DMS153 treated with DMSO at 0.1 percent for 48 hours (cell line): Measurements from ENCODE around the gene PRIMA1.

ENCODE experiments used
- DNase-seq: peaks from one replicate; lab custom pipeline; 2025; ENCODE audit not compliant: unreplicated experiment; lab: John Stamatoyannopoulos, UW

PRIMA1 gene

DNA sequence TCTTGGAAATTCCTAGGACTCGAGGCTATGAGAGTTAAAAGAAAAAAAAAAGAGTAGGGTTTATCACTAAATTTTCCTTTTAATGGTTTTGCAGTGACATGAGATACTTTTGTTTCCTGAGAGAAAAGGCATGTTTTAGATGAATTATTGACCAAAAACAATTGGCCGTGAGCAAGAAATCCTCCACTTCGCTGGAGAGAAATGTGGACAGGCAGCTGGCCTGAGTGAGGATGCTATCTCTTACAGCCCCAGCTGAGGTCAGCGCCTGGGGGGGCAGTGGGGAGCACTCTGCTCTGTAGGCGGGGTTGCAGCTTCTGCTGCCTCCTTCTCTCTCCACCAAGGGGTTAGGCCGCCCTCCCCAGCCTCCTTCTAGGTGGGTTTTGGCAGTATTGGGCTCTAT lies 54.7 kb downstream of the PRIMA1 start:
- DNase-seq = no peak

GRCh38 chr14:93733231-93733630 lies 55.1 kb downstream of the PRIMA1 start:
- no peak for DNase-seq

- no peak for DNase-seq
Measured at GRCh38 chr14:93732524-93732923, 55.8 kb downstream of the PRIMA1 start.

DNA sequence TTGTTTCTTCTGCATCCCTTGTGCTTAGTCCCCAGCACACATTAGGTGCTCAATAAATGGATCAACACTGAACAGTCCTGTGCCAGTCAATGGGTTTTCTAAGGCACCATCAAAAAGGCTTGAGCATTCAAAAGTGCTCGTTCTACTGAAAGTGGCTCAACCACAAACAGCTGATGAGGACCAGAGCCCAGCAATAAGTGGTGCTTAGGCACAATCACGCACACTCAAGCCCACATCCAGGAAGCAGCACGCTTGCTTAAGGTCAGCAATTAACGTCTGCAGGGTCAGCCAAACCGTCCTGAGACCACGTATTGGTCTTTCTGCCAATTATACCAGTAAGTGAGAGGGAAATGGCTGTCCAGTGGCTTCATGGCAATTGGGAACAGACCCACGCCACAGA lies 56.5 kb downstream of the PRIMA1 start:
- DNase-seq = no peak

- no peak for DNase-seq
Measured at GRCh38 chr14:93729993-93730392, 58.3 kb downstream of the PRIMA1 start.

DNA sequence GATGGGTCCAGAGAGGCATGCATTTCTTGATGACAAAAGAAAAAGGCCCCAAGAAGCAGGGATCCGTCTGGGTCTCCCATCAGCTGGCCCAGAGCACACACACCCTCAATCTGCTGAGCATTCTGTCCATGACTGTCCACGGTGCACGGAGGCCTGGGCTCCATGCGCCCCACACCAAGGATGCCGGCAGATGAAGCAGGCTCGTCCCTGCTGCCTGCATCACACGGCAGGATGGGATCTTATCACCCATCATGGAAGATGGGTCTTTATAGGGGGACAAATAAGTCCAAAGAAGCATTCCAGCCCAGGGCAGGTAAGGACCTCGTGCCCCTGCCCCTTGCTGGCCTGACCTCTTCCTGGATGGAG lies 59.7 kb downstream of the PRIMA1 start:
- DNase-seq = no peak

GRCh38 chr14:93727917-93728650 lies 60.2 kb downstream of the PRIMA1 start:
- DNase-seq = no peak

DNA sequence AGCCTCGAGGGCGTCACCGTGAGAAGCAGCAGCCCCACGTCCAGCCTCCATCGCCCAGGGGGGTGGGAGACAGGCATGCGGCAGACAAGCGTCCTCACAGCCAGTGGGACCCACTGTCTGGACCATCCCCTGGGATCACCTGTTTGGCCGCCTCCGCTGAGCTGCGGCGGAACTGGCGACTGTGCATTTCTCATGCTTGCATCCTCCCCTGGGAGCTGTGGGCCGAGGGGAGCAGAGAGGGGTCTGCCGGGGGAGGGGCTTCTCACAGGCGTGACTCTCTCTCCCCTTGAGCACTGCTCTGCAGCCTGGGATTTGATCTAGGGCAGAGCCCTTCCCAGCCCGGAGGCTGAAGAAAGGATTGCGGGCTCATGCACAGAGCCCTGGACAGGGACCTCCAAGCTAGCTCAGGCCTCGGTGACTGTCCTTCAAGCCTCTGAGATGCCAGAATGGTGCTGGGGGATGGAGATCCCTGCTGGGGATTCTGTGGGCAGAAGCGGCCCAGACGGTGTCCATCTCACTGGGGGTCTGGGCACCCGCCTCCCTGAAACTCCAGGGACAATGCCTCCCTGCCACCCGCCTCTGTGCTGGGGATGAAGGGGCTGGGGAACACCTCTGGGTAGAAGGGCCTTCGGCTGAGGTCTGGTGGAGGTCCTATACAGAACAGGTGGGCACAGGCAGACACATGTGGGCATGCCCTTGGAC lies 61.1 kb downstream of the PRIMA1 start:
- no peak for DNase-seq

GRCh38 chr14:93725993-93726392 lies 62.3 kb downstream of the PRIMA1 start:
- DNase-seq = no peak

GRCh38 chr14:93725002-93725582 lies 63.2 kb downstream of the PRIMA1 start:
- DNase-seq = no peak

GRCh38 chr14:93723001-93723400 lies 65.3 kb downstream of the PRIMA1 start:
- no peak for DNase-seq

GRCh38 chr14:93720981-93721483 lies 67.3 kb downstream of the PRIMA1 start:
- DNase-seq = no peak

- no peak for DNase-seq
Measured at GRCh38 chr14:93720076-93720815, 68.0 kb downstream of the PRIMA1 start.

GRCh38 chr14:93719256-93719655 lies 69.0 kb downstream of the PRIMA1 start:
- no peak for DNase-seq

DNA sequence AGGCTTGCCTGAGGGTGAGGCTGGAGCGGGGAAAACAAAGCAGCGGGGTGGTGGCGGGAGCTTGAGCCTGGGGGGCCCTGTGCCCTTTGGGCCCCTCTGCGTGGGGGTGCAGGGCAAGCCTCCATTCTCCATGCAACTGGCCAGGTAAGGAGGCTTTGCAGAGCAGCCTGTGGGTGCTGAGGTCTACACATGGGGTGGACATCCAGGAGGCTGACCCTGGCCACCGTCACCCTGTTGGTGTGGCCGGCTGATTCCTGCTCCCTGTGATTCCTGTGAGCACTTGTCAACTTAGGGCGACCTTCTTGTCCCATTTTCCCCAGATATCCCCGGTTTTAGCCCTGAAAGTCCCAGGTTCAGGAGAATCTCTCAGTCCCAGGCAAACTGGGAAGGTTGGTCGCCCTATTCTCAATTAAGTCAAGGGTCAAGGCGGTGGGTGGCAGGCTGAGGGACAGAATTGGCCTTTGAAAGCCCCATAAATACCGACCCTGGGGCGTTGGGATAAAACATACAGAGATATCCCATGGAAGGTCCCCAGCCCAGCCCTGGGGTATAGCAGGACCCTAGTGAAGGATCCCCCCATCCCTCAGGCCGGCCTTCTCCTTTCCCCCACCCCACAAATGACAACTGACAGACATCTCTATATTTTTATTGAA lies 70.5 kb downstream of the PRIMA1 start:
- DNase-seq = no peak

DNA sequence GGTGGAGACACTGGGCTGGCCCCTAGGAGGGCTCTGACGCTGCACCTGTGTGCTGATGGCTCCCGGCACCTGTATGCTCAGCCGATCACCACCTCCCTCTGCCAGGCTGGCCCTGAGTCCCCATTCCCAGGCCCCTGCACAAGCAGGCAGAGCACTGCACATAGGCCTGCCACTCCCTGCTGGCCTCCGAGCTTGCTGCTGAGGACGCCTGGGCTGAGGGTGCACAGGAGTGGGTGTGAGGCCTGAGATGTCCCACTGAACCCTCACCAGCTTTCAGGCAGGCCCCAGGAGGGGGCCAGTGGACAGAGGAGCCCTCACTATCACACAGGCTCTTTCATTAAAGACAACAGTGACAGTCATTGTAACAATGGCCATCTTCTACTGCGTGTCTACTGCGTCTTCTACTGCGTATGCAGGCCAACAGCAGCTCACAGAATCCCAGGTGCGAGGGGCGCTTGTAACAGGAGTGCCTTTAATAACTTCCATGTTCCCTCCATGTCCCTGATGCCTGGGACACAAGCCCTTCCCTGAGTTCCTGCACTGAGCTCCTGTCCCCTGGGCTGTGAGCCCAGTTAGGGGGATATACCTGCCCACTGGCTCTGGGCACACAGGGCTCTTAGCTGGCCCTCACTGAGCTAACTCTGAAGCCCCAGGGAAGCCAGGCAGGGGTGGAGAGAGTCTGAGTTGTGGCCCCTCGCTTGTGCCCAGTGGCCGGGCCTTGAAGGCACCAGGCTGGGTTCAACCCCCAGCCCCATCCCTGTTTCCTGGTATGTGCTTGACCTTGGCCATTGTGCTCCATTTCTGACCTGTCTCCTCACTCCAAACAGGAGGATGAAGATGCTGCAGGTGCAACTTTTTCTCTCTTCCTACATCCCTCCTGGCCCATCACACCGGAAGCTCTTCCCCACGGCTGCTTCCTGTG lies 71.3 kb downstream of the PRIMA1 start:
- DNase-seq = no peak

DNA sequence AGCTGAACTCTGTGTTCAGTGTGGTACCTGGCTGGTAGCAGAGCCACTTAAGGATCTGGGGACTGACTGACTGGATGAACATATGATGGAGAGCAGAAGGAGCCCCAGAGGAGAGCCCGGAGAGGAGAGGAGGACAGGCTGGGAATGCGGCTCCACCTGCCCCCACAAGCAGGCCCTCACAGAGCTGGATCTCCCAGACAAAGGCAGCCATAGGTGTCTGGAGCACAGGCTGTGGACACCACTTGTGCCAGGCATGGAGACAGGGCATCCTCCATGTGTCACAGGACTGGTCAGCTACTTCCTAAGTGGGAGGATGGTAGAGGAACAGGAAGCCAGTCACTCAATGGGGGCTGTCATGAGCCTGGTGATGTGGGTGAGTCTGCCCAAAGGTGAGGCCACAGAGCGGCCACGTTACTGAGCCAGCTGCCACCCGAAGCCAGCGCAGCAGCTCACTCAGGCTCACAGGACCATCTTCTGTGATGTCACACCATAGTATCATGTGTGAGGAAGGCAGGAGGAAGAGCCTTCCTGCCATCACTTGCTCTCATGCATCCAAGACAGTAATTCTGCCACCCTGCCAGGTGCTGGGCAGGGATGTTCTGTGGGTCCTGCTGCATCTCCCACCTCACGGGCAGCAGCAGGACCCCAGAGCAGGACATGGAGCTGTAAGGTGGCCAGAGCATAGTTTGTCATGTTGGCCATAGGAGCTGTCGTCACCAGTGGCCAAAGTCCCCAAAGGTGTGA lies 72.1 kb downstream of the PRIMA1 start:
- DNase-seq = no peak

GRCh38 chr14:93715279-93715927 lies 72.9 kb downstream of the PRIMA1 start:
- DNase-seq = no peak

DNA sequence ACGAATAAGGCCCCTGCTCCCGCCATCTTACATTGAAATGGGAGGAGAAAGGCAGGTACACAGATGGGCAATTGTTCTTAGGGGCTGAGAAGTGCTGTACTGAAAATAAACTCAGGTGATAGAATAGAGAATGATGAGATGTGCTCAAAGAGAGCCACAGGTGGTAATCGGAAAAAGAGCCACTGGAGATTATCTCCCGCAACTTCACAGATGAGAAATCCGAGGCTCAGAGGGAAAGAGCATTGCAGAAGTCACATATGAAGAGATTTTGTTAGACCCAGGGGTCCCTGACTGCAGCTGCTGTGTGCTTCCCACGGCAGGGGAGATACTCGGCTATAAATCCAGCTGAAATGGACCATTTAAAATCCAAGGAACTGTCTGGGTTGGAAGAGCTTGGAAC lies 73.7 kb downstream of the PRIMA1 start:
- no peak for DNase-seq
